Measurements from ENCODE around the gene PRDM7.

GRCh38 chr16:90061437-90061836 lies 15.7 kb downstream of the PRDM7 start:
- TF ChIP-seq CTCF (conservative IDR thresholded peaks at IDR 0.05), result no peak
- no peak for TF ChIP-seq ZFX (IDR thresholded peaks at IDR 0.05)

All from C4-2B (cell line).